Stimulated activated CD4-positive, alpha-beta T cell treated with anti-CD3 and anti-CD28 coated beads, Interleukin-12 subunit alpha, Interleukin-12 subunit beta, amount 100 ng/mL, for 24 hours (primary cell): ENCODE data around the gene SLC4A11.
"Not testable (repeated sequence)": the region's sequence is repeated elsewhere in the genome, so short reads cannot be mapped to it uniquely, and the experiment has no call there.

ENCODE experiments used
- DNase-seq, 2 experiments: peaks; one replicate each; pipeline ENCODE4 v3.0.0-alpha.2; 2020; ENCODE audit warnings: low read depth in 2 of 2

SLC4A11 gene

GRCh38 chr20:3227936-3228749 lies 10.8 kb downstream of the SLC4A11 start:
- DNase-seq = no peak

GRCh38 chr20:3227506-3227905 lies 11.5 kb downstream of the SLC4A11 start:
- DNase-seq = no peak

- no peak for DNase-seq
Observed at GRCh38 chr20:3226864-3227263, 12.1 kb downstream of the SLC4A11 start.

GRCh38 chr20:3226093-3226492 lies 12.9 kb downstream of the SLC4A11 start:
- no peak for DNase-seq

- DNase-seq = no peak
Observed at GRCh38 chr20:3224681-3225421, 14.1 kb downstream of the SLC4A11 start.

GRCh38 chr20:3223994-3224680 lies 14.9 kb downstream of the SLC4A11 start:
- no peak for DNase-seq

- DNase-seq = no peak
Observed at GRCh38 chr20:3223651-3223993, 15.4 kb downstream of the SLC4A11 start.

- DNase-seq = no peak
Observed at GRCh38 chr20:3222635-3223600, 16.1 kb downstream of the SLC4A11 start.

- DNase-seq = no peak
Observed at GRCh38 chr20:3221398-3222226, 17.4 kb downstream of the SLC4A11 start.

- peak; percentile 47 to 69 for DNase-seq
Observed at GRCh38 chr20:3218307-3218988, 20.5 kb downstream of the SLC4A11 start.

GRCh38 chr20:3215359-3215917 lies 23.6 kb downstream of the SLC4A11 start:
- DNase-seq = not testable (repeated sequence)

GRCh38 chr20:3213226-3213625 lies 25.8 kb downstream of the SLC4A11 start:
- no peak for DNase-seq

- no peak for DNase-seq
Observed at GRCh38 chr20:3210346-3210745, 28.6 kb downstream of the SLC4A11 start.

GRCh38 chr20:3209946-3210317 lies 29.1 kb downstream of the SLC4A11 start:
- no peak for DNase-seq

GRCh38 chr20:3209257-3209945 lies 29.6 kb downstream of the SLC4A11 start, which contains the start of gene ITPA:
Gene ITPA, plus strand, starts transcription at chr20:3209498. Its CDS starts 54 bp downstream, at chr20:3209552.
- peak; percentile 52 to 57 for DNase-seq

- no peak for DNase-seq
Observed at GRCh38 chr20:3208786-3209256, 30.2 kb downstream of the SLC4A11 start.

GRCh38 chr20:3204124-3204794 lies 34.7 kb downstream of the SLC4A11 start, which contains the start of gene DDRGK1:
Gene DDRGK1, minus strand, starts transcription at chr20:3204682. Its CDS starts 55 bp downstream, at chr20:3204627.
- DNase-seq = peak; percentile 86 to 94
